Glutamatergic neuron (in vitro differentiated cells): ENCODE results near the gene RGS11. TPM values are rescaled to one million over a fixed set of nuclear protein-coding genes. Genes with fewer than 3 reads are reported as not detected.

Experiments
- DNase-seq: peaks from one replicate; pipeline ENCODE4 v3.0.0; 2022
- H3K27ac Mint-ChIP-seq: one replicate; pipeline ENCODE4 v1.8.0; 2020; ENCODE audit warnings: mild to moderate bottlenecking, mixed read lengths, inconsistent platforms; ENCODE audit not compliant: unreplicated experiment
- H3K27me3 Mint-ChIP-seq: one replicate; pipeline ENCODE4 v1.8.0; 2020; ENCODE audit warnings: mild to moderate bottlenecking, moderate library complexity, mixed read lengths, inconsistent platforms; ENCODE audit not compliant: unreplicated experiment
- H3K36me3 Mint-ChIP-seq: one replicate; pipeline ENCODE4 v1.8.0; 2020; ENCODE audit warnings: mild to moderate bottlenecking, mixed read lengths, inconsistent platforms; ENCODE audit not compliant: unreplicated experiment
- H3K4me1 Mint-ChIP-seq: one replicate; pipeline ENCODE4 v1.8.0; 2020; ENCODE audit warnings: mild to moderate bottlenecking, low read depth, mixed read lengths, inconsistent platforms; ENCODE audit not compliant: unreplicated experiment
- H3K4me3 Mint-ChIP-seq: one replicate; pipeline ENCODE4 v1.8.0; 2020; ENCODE audit warnings: mild to moderate bottlenecking, mixed read lengths, inconsistent platforms; ENCODE audit not compliant: unreplicated experiment
- H3K9me3 Mint-ChIP-seq: one replicate; pipeline ENCODE4 v1.8.0; 2020; ENCODE audit warnings: mild to moderate bottlenecking, moderate library complexity, mixed read lengths, inconsistent platforms; ENCODE audit not compliant: unreplicated experiment
- CTCF ChIP-seq: fragments of 200-600 bp; sonication (generic); IDR thresholded peaks from one replicate; pipeline ENCODE4 v1.5.0; 2021; ENCODE audit not compliant: partially characterized antibody, unreplicated experiment
- total RNA-seq: library from RNA; stranded (reverse); fragmentation: NEBNext Ultra II Directional; extraction: Animal tissue kit (Norgen Biotek cat#: 25700); gene quantifications from one replicate; pipeline ENCODE4 v1.2.1, GENCODE V29; 2021; ENCODE audit not compliant: unreplicated experiment

Gene RGS11
- total RNA-seq, 1 donor from 2014 or later, result 18.2 TPM

GRCh38 chr16:255183-255582 lies 20.6 kb downstream of the RGS11 start:
- peaks cover 6% of the 10 kb centered on the region for H3K9me3 Mint-ChIP-seq
- H3K4me1 Mint-ChIP-seq, result peaks cover 15% of the 10 kb centered on the region
- peaks cover 12% of the 10 kb centered on the region for H3K36me3 Mint-ChIP-seq
- H3K27ac Mint-ChIP-seq, result no peak overlapping the region
- H3K4me3 Mint-ChIP-seq, result no peak overlapping the region
- no peak for DNase-seq
- TF ChIP-seq CTCF, result no peak
- no peaks in the 10 kb centered on the region for H3K27me3 Mint-ChIP-seq

- Mint-ChIP-seq H3K27ac (no peak overlapping the region), H3K9me3 (peaks cover 6% of the 10 kb centered on the region), H3K4me1 (peaks cover 15% of the 10 kb centered on the region), H3K36me3 (peaks cover 12% of the 10 kb centered on the region), H3K4me3 (no peak overlapping the region), H3K27me3 (no peaks in the 10 kb centered on the region)
- TF ChIP-seq CTCF, result no peak
- DNase-seq, result no peak
Measured at GRCh38 chr16:254461-254860, 21.3 kb downstream of the RGS11 start.

- no peak for TF ChIP-seq CTCF
- Mint-ChIP-seq H3K27ac (no peak overlapping the region), H3K9me3 (peaks cover 6% of the 10 kb centered on the region), H3K4me1 (peaks cover 9% of the 10 kb centered on the region), H3K4me3 (no peak overlapping the region), H3K27me3 (no peaks in the 10 kb centered on the region), H3K36me3 (peaks cover 12% of the 10 kb centered on the region)
- no peak for DNase-seq
Measured at GRCh38 chr16:253833-254232, 21.9 kb downstream of the RGS11 start.

- no peak for DNase-seq
- Mint-ChIP-seq H3K36me3 (peaks cover 12% of the 10 kb centered on the region), H3K9me3 (peaks cover 6% of the 10 kb centered on the region), H3K27ac (peak overlapping the region; percentile 36), H3K4me3 (no peak overlapping the region), H3K27me3 (peaks cover 3% of the 10 kb centered on the region), H3K4me1 (peaks cover 7% of the 10 kb centered on the region)
- TF ChIP-seq CTCF, result no peak
Measured at GRCh38 chr16:252366-253337, 23.1 kb downstream of the RGS11 start.

- Mint-ChIP-seq H3K4me3 (no peak overlapping the region), H3K27ac (no peak overlapping the region), H3K4me1 (peaks cover 7% of the 10 kb centered on the region), H3K27me3 (peaks cover 3% of the 10 kb centered on the region), H3K36me3 (peaks cover 5% of the 10 kb centered on the region), H3K9me3 (peaks cover 3% of the 10 kb centered on the region)
- no peak for TF ChIP-seq CTCF
- DNase-seq, result no peak
Measured at GRCh38 chr16:249431-249830, 26.3 kb downstream of the RGS11 start.
